GM04503 (cell line): Measurements from ENCODE around the gene CST7.

Experiments
- DNase-seq: peaks from one replicate; pipeline ENCODE4 v3.0.0-alpha.2; 2012; ENCODE audit warnings: low read depth

The CST7 gene

GRCh38 chr20:25005220-25005619 is 56.2 kb downstream of the CST7 start:
- no peak for DNase-seq

- DNase-seq: no peak
Observed at GRCh38 chr20:25005661-25006060, 56.6 kb downstream of the CST7 start.

GRCh38 chr20:25006431-25007167 is 57.5 kb downstream of the CST7 start:
- no peak for DNase-seq

- no peak for DNase-seq
Observed at GRCh38 chr20:25007491-25008305, 58.6 kb downstream of the CST7 start.

- no peak for DNase-seq
Observed at GRCh38 chr20:25008388-25009217, 59.5 kb downstream of the CST7 start.
